Nephron (organoid): ENCODE data around the gene CD2.

Experiments
- H3K27ac Mint-ChIP-seq, 3 experiments: 2 replicates each; pipeline ENCODE4 v1.8.0; 2020; ENCODE audit warnings: mixed read lengths in 3 of 3, mild to moderate bottlenecking in 2 of 3, moderate library complexity in 1 of 3
- H3K27me3 Mint-ChIP-seq: 2 replicates; pipeline ENCODE4 v1.8.0; 2021; ENCODE audit warnings: low read depth, mild to moderate bottlenecking, moderate library complexity, mixed read lengths
- H3K36me3 Mint-ChIP-seq: 2 replicates; pipeline ENCODE4 v1.8.0; 2020; ENCODE audit warnings: low read depth, mixed read lengths
- H3K4me1 Mint-ChIP-seq: 2 replicates; pipeline ENCODE4 v1.8.0; 2020; ENCODE audit warnings: mixed read lengths
- H3K4me3 Mint-ChIP-seq, 3 experiments: 2 replicates each; pipeline ENCODE4 v1.8.0; 2020; ENCODE audit warnings: mild to moderate bottlenecking in 3 of 3, mixed read lengths in 3 of 3, moderate library complexity in 2 of 3
- H3K9me3 Mint-ChIP-seq: 2 replicates; pipeline ENCODE4 v1.8.0; 2020; ENCODE audit warnings: mixed read lengths
- CTCF ChIP-seq, 3 experiments: fragments of 200-600 bp; sonication (generic); IDR thresholded peaks; one replicate each; pipeline ENCODE4 v1.5.0; 2021; ENCODE audit warnings: antibody characterized with exemption in 3 of 3; ENCODE audit not compliant: unreplicated experiment in 3 of 3

CD2 gene

GRCh38 chr1:116763787-116764465, 9.7 kb downstream of the CD2 start:
- no peak overlapping the region for H3K4me3 Mint-ChIP-seq
- peak in 2 of 3 experiments; percentile 37 to 49 for TF ChIP-seq CTCF (IDR thresholded peaks at IDR 0.05; ENCODE audit: unreplicated experiment in 3 of 3)
- H3K9me3 Mint-ChIP-seq: no peaks in the 10 kb centered on the region
- H3K27ac Mint-ChIP-seq: peak overlapping the region; percentile 43 to 88 (median 79)
- no peaks in the 10 kb centered on the region for H3K27me3 Mint-ChIP-seq
- no peaks in the 10 kb centered on the region for H3K36me3 Mint-ChIP-seq
- peaks cover 11% of the 10 kb centered on the region for H3K4me1 Mint-ChIP-seq

DNA sequence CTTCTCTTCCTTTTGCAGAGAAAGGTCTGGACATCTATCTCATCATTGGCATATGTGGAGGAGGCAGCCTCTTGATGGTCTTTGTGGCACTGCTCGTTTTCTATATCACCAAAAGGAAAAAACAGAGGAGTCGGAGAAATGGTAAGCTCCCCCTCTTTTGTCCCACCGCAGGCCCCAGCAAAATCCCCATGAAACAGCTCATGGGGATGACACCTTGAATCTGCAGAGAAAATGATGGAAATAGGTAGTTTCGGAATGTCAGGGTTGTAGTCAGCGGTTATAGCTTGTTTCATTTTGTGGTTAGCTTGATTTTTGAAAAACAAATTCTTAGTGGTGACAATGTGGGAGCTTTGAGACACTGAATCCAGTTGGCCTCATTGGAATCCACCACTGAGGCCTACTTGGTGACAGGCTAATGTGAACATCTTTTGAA, 10.3 kb downstream of the CD2 start:
- H3K4me1 Mint-ChIP-seq: peaks cover 11% of the 10 kb centered on the region
- H3K27me3 Mint-ChIP-seq: no peaks in the 10 kb centered on the region
- TF ChIP-seq CTCF (IDR thresholded peaks at IDR 0.05; ENCODE audit: unreplicated experiment in 3 of 3): no peak
- H3K9me3 Mint-ChIP-seq: no peaks in the 10 kb centered on the region
- no peak overlapping the region for H3K4me3 Mint-ChIP-seq
- no peak overlapping the region for H3K27ac Mint-ChIP-seq
- H3K36me3 Mint-ChIP-seq: no peaks in the 10 kb centered on the region

GRCh38 chr1:116764906-116765862, 11.0 kb downstream of the CD2 start:
- TF ChIP-seq CTCF (IDR thresholded peaks at IDR 0.05; ENCODE audit: unreplicated experiment in 3 of 3): no peak
- Mint-ChIP-seq H3K27me3 (no peaks in the 10 kb centered on the region), H3K27ac (no peak overlapping the region), H3K36me3 (no peaks in the 10 kb centered on the region), H3K4me3 (no peak overlapping the region), H3K4me1 (peaks cover 11% of the 10 kb centered on the region), H3K9me3 (no peaks in the 10 kb centered on the region)

DNA sequence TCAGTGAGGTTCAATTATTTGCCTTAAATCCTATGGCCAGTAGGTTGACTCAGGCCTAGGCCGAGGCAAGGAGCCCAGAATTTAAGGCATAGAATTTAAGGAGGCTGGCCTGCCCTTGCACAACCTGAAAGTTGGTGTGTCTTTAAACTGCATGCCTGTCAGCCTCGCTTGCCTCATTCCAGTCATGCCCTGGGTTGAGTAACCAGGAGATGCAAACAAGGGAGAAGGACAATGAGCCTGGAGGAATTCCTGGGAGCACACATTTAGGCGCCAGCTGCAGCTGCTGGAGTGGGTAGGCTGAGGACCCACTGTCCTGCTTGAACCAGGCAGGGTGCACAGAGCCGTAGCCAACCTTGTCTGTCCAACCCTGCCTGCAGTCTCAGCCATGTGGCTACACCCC, 11.7 kb downstream of the CD2 start:
- Mint-ChIP-seq H3K4me3 (no peak overlapping the region), H3K9me3 (no peaks in the 10 kb centered on the region), H3K36me3 (no peaks in the 10 kb centered on the region), H3K27ac (no peak overlapping the region), H3K27me3 (no peaks in the 10 kb centered on the region), H3K4me1 (peaks cover 11% of the 10 kb centered on the region)
- no peak for TF ChIP-seq CTCF (IDR thresholded peaks at IDR 0.05; ENCODE audit: unreplicated experiment in 3 of 3)

DNA sequence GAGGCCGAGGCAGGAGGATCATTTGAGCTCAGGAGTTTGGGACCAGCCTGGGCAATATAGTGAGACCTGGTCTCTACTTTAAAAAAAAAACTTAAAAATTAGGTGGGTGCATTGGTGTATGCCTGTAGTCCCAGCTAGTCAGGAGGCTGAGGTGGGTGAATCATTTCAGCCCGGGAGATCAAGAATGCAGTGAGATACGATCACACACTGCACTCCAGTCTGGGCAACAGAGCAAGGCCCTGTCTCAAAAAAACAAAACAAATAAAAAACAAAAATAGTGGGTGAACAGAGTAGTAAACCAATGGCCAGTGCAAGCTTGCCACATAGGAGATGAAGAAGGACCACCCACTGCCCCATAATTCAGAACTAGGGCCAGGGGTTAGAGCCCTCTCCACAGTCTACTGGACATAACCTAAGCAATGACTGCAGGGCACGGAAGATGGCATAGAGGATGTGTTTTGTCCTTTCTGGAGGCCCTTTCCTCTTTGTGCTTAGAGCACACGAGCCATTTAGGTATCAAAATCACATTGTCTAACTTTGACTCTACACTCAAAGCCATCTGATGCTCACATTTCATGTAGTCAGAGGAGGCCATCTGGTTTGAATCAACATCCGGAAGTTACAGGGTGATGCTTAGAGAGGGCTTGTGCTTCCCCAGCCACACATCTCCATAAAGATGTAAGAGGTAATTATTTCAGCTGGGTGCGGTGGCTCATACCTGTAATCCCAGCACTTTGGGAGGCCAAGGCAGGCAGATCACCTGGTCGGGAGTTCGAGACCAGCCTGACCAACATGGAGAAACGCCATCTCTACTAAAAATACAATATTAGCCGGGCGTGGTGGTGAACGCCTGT, 12.6 kb downstream of the CD2 start:
- H3K27me3 Mint-ChIP-seq: no peaks in the 10 kb centered on the region
- H3K27ac Mint-ChIP-seq: no peak overlapping the region
- no peak for TF ChIP-seq CTCF (IDR thresholded peaks at IDR 0.05; ENCODE audit: unreplicated experiment in 3 of 3)
- H3K4me3 Mint-ChIP-seq: no peak overlapping the region
- H3K4me1 Mint-ChIP-seq: peaks cover 11% of the 10 kb centered on the region
- H3K36me3 Mint-ChIP-seq: no peaks in the 10 kb centered on the region
- no peaks in the 10 kb centered on the region for H3K9me3 Mint-ChIP-seq
